ENCODE results near the gene COA7. TPM values are rescaled to one million over a fixed set of nuclear protein-coding genes. Genes with fewer than 3 reads are reported as not detected.

Gene COA7
- total RNA-seq (2022; extraction: Qiagen RNA extraction; ENCODE audit: low read depth) = 17.4 to 22.7 TPM (median 22.2 TPM) in 5 replicates

DNA sequence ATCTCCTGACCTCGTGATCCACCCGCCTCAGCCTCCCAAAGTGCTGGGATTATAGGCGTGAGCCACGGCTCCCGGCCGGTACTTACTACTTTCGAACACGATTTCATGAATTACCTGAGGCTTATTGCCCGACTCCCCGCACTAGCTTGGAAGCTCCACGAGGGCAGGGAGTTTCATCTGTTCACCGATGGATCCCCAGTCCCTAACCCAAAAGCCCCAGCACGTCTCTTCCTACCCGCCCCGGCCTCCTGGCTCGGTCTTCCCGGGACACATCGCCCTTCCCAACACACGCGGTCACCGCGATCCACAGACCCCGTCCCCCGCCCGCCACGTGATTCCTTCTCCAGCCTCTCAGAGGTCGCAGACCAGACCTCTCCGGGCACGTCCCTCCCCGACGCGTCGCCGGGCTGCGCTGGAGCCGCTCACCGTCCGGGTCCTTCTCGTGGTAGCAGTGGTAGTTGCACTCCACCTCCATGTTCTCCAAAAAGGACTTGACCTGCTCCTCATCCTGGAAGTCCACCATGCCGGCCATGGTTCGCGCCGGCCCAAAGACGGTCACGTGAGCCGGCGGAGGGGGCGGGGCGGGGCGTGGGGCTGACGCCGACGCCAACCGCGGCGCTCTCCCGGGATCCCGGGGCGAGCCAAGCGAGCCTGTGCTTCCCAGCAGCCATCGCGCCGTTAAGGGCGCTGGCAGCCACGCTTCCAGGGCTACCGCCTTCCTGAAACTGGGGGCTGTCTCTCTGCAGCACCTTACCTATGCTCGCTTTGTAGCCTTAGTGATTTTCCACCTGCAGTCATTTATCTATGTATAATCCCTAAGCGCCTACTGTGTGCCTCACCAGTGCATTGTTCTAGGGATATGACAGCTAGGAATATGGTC is at the start of gene COA7:
Gene COA7 (minus strand): TSS at position 553 of the 880 bp plus-strand sequence. CDS start 21 bp downstream, at position 532.

DNA sequence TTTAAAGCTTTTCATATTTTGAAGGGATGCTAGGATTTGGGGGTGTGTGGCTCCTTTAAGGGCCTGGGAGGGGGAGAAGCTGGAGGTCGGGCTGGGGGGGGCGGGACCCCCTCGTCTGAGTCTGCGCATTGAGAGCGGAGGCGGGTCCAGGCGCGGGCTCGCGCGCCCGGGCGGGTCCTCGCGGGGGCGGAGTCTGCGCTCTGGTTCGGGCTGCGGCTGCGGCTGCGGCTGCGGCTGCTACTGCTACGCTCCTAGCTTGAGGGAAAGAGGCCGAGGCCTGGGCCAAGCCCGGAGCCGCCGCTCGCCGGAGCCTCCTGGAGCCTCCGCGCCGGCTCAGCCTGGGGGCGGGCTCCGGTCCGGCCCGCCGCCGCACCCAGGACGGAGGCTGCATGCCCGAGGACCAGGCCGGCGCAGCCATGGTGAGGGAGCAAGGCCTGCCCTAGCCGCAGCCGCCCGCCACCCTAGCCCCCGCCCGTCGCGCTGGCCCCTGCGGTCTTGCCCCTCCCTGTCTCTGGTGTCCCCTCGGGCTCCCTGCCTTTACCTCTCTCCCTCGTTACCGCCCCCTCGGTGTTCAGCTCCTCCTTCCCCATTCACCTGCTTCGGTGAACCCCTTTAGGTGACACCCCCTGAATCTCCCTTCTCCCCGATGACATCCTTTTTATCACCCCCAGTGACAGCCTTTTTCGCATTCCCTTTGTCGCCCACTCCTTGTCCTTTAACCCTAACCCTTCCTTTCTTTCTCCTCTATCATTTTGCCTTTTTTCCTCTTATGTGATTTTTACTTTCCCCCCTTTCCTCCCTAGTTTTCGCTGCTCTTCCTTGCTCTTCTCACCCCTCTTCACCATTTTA is 28.3 kb upstream of the COA7 start, which contains the start of gene ZYG11B:
Gene ZYG11B (plus strand): TSS at position 189 of the 849 bp plus-strand sequence. CDS start 201 bp downstream, at position 390.

Other genes with a start within 250 kb of the COA7 start
- 16.1 to 24.4 TPM (median 19.8 TPM) in 5 replicates for gene TUT4, start 145.3 kb downstream of the COA7 start, total RNA-seq (2022; extraction: Qiagen RNA extraction; ENCODE audit: low read depth)
- gene GPX7, start 96.0 kb downstream of the COA7 start, total RNA-seq (2022; extraction: Qiagen RNA extraction; ENCODE audit: low read depth) = not detected in 5 replicates
- gene SHISAL2A, start 65.2 kb downstream of the COA7 start, total RNA-seq (2022; extraction: Qiagen RNA extraction; ENCODE audit: low read depth) = 0.29 to 0.47 TPM (median 0.39 TPM) in 4 of 5 replicates, not detected in the other
- gene ZYG11B, start 28.1 kb upstream of the COA7 start, total RNA-seq (2022; extraction: Qiagen RNA extraction; ENCODE audit: low read depth) = 3.6 to 6.4 TPM (median 5.3 TPM) in 5 replicates
- gene ZYG11A, start 144.4 kb upstream of the COA7 start, total RNA-seq (2022; extraction: Qiagen RNA extraction; ENCODE audit: low read depth) = 2.1 to 2.8 TPM (median 2.5 TPM) in 5 replicates
- 7.8 to 12.7 TPM (median 10.4 TPM) in 5 replicates for gene ECHDC2, start 223.4 kb upstream of the COA7 start, total RNA-seq (2022; extraction: Qiagen RNA extraction; ENCODE audit: low read depth)
- gene SCP2, start 228.9 kb upstream of the COA7 start, total RNA-seq (2022; extraction: Qiagen RNA extraction; ENCODE audit: low read depth) = 38.7 to 64.8 TPM (median 51.0 TPM) in 5 replicates